ENCODE measurements around the gene INSYN2B.

INSYN2B gene

DNA sequence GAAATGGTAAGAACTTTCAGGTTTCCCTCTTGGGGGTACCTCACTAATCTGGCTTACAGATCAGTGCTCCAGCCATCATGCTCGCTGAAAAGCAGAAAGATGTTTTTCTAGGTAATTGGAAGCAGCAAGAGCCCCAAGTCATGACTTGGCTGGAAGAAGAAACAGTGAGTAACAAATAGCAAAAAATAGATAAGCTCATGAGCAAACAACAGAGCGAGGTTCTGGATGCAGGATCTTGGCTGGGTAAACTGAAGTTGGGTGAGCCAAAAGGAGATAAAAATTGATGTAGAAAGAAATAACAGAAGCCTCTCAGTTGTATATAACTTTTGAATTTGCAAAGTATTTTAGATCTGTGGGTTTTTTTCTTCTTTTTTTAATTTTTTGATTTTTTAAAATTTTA lies 110.1 kb downstream of the INSYN2B start:
- no peak for DNase-seq
- Mint-ChIP-seq H3K27me3 (no peaks in the 10 kb centered on the region), H3K27ac (no peak overlapping the region), H3K4me3 (no peak overlapping the region), H3K9me3 (no peaks in the 10 kb centered on the region), H3K4me1 (peaks cover 17% of the 10 kb centered on the region)
- no peak for ATAC-seq

GRCh38 chr5:169869066-169869465 lies 111.2 kb downstream of the INSYN2B start:
- ATAC-seq (no peak), DNase-seq (no peak)
- Mint-ChIP-seq H3K27me3 (no peaks in the 10 kb centered on the region), H3K4me1 (peaks cover 18% of the 10 kb centered on the region), H3K4me3 (no peak overlapping the region), H3K27ac (peak overlapping the region in 1 of 2 donors; percentile 89), H3K9me3 (no peaks in the 10 kb centered on the region)

GRCh38 chr5:169867347-169867746 lies 112.9 kb downstream of the INSYN2B start:
- no peak for DNase-seq
- Mint-ChIP-seq H3K27me3 (no peaks in the 10 kb centered on the region), H3K27ac (no peak overlapping the region), H3K9me3 (no peaks in the 10 kb centered on the region), H3K4me1 (peaks cover 18% of the 10 kb centered on the region), H3K4me3 (no peak overlapping the region)
- no peak for ATAC-seq

DNA sequence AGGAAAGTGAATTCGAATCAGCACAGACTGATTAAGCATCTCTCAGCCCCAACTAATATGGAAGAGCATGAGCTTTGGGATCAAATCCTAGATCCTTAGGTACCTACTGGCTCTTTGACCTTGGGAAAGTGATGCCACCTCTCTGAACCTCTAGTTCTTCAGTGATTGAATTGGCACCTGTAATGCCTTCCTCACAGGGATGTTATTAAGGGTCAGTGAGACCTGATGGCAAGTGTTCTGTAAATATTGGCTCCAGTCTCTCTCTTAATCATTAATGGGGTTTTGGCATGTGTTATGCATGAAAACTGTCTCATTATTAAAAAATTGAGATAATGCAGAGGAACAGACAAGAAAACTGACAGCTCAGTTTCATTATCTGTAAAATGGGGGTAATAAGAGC lies 115.8 kb downstream of the INSYN2B start:
- Mint-ChIP-seq H3K27me3 (no peaks in the 10 kb centered on the region), H3K9me3 (no peaks in the 10 kb centered on the region), H3K4me1 (peaks cover 22% of the 10 kb centered on the region), H3K27ac (peak overlapping the region in 1 of 2 donors; percentile 49), H3K4me3 (no peak overlapping the region)
- DNase-seq = no peak
- ATAC-seq = no peak

- no peak for ATAC-seq
- Mint-ChIP-seq H3K27me3 (no peaks in the 10 kb centered on the region), H3K4me3 (no peak overlapping the region), H3K9me3 (no peaks in the 10 kb centered on the region), H3K27ac (no peak overlapping the region), H3K4me1 (peaks cover 30% of the 10 kb centered on the region)
- DNase-seq = no peak
Measured at GRCh38 chr5:169862391-169862811, 117.9 kb downstream of the INSYN2B start.

DNA sequence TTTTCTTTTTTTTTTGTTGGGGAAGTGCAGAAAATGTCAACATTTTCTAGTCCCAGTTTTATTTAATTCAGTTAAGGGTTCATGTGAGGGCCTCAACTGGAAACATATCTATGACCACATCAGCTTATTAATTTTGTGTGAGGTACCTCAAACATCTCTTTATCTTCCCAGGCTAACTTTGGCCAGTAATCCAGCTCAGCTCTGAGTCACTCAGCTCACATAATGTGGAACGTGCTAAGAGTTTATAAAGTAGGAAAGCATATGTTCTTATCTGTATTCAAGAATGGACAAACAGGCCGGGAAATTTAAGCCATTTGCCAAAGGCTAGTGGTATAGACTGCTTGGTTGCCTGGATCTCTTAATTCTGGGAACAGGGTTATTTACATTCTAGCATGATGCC lies 118.4 kb downstream of the INSYN2B start:
- Mint-ChIP-seq H3K27ac (no peak overlapping the region), H3K9me3 (no peaks in the 10 kb centered on the region), H3K4me1 (peaks cover 30% of the 10 kb centered on the region), H3K27me3 (no peaks in the 10 kb centered on the region), H3K4me3 (no peak overlapping the region)
- DNase-seq (no peak), ATAC-seq (no peak)

DNA sequence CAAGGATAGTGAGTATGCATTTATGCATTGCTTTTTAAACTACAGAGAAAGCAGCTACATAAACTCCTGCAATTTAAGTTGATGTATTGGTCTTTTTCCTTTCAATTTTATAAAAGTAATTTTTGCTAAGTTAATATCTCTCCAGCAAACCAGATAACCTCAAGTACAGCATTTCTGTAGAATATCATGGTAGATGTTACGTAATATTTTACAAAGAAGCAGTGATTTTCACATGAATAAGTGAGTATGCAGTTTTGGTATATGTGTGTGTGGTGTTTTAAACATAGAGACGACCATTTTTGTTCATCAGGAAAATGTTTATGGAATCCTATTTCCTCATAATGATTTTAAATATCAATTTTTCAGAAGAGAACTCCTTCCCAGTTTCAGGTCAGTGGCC lies 118.9 kb downstream of the INSYN2B start:
- H3K4me1 Mint-ChIP-seq = peaks cover 30% of the 10 kb centered on the region
- DNase-seq (no peak), ATAC-seq (no peak)
- no peak overlapping the region for H3K27ac Mint-ChIP-seq
- H3K27me3 Mint-ChIP-seq = no peaks in the 10 kb centered on the region
- no peak overlapping the region for H3K4me3 Mint-ChIP-seq
- H3K9me3 Mint-ChIP-seq = no peaks in the 10 kb centered on the region

- Mint-ChIP-seq H3K9me3 (peaks cover 2% of the 10 kb centered on the region in 2 donors), H3K27ac (no peak overlapping the region), H3K4me3 (no peak overlapping the region), H3K4me1 (peaks cover 25% of the 10 kb centered on the region), H3K27me3 (no peaks in the 10 kb centered on the region)
- DNase-seq = no peak
- no peak for ATAC-seq
Measured at GRCh38 chr5:169860585-169860984, 119.7 kb downstream of the INSYN2B start.

DNA sequence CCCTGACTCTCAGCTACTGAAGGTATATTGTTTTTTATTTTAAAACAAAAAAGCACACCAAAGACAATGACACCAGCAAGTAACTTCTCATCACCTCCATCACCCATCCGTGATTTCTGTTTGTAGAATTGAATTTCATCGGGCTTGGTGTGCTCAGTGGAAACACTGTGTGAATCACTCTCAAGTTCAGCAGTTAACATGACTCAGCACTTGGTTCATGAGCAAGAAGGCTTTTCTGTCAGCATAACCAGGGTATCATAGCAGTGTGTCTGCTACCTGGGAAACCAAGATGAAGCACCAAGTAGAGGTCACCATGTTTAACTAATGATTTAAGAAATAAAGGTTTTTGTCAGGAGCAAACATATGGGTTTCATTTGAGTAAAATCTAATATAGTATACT lies 123.7 kb downstream of the INSYN2B start:
- Mint-ChIP-seq H3K9me3 (peaks cover 14 to 28% of the 10 kb centered on the region in 2 donors), H3K4me1 (peaks cover 35% of the 10 kb centered on the region), H3K27me3 (no peaks in the 10 kb centered on the region), H3K4me3 (no peak overlapping the region), H3K27ac (no peak overlapping the region)
- DNase-seq (no peak), ATAC-seq (peak; percentile 57)

DNA sequence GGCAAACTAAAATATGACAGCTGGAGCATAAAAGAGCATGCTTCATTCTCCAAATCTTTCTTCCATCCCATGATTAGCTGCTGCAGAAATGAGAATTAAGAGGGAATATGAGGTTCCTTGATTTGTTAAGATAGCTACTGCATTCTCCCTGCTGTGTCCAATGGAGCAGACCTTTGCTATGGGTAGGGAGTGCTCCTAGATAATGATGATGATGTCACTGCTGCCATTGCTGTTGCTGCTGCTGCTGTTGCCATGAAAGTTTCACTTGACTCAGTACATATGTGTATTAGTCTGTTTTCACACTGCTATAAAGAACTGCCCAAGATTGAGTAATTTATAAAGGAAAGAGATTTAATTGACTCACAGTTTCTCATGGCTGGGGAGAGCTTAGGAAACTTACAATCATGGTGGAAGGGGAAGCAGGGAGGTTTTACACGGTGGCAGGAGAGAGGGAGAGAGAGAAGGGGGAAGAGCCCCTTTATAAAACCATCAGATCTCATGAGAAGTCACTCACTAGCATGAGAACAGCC lies 128.9 kb downstream of the INSYN2B start:
- Mint-ChIP-seq H3K4me1 (peaks cover 18% of the 10 kb centered on the region), H3K27ac (peak overlapping the region in 1 of 2 donors; percentile 48), H3K4me3 (no peak overlapping the region), H3K27me3 (no peaks in the 10 kb centered on the region), H3K9me3 (peaks cover 32 to 50% of the 10 kb centered on the region in 2 donors)
- no peak for ATAC-seq
- no peak for DNase-seq

GRCh38 chr5:169850409-169850808 lies 129.9 kb downstream of the INSYN2B start:
- ATAC-seq = no peak
- no peak overlapping the region for H3K27ac Mint-ChIP-seq

GRCh38 chr5:169848792-169849191 lies 131.5 kb downstream of the INSYN2B start:
- ATAC-seq = no peak
- Mint-ChIP-seq H3K4me3 (no peak overlapping the region), H3K9me3 (peaks cover 27 to 40% of the 10 kb centered on the region in 2 donors), H3K27ac (peak overlapping the region in 1 of 2 donors; percentile 13), H3K27me3 (no peaks in the 10 kb centered on the region), H3K4me1 (peaks cover 23% of the 10 kb centered on the region)
- no peak for DNase-seq

More at GRCh38 chr5:169850409-169850808, 129.9 kb downstream of the INSYN2B start:
- Mint-ChIP-seq H3K4me1 (peaks cover 15% of the 10 kb centered on the region), H3K9me3 (peaks cover 28 to 46% of the 10 kb centered on the region in 2 donors), H3K27me3 (no peaks in the 10 kb centered on the region), H3K4me3 (no peak overlapping the region)
- DNase-seq = no peak

DNA sequence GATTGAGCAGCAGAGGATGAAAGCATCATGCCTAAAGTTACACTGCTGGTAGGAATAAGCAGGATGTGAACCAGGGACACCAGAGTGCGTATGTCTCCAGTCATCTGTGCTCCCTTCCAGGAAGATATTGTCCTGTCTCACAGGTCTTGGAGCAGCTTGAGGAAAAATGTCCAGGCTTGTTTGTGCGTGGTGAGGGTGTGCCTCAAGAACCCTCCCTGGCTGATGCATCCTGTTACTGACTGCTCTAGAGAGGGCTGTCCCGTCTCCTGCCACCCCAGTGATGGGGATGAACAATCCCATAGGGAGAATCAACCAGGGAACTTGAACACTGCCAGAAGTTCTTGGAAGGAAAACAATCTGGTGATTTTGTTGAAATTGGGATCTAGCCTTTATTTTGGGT lies 132.0 kb downstream of the INSYN2B start:
- no peak overlapping the region for H3K27ac Mint-ChIP-seq
- H3K27me3 Mint-ChIP-seq = no peaks in the 10 kb centered on the region
- peaks cover 22% of the 10 kb centered on the region for H3K4me1 Mint-ChIP-seq
- no peak for DNase-seq
- H3K9me3 Mint-ChIP-seq = peaks cover 27 to 39% of the 10 kb centered on the region in 2 donors
- ATAC-seq = no peak
- H3K4me3 Mint-ChIP-seq = no peak overlapping the region

DNA sequence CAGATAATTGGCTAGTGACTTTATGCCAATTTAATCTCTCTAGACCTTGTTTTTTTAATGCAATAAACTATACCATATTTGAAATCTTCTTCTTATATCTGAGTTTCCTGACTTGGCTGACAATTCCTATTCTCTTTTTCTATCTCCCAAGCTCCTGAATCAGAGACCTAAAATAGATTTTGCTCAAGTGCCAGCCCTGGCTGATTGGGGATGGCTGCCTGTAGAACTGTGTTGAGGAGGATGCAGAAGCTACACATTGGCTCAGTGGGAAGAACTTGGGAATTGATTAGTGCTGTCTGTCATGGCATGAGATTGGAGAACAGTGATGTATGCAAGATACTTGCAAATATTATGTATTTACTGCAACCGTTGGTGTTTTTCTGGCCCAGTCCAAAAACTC lies 132.8 kb downstream of the INSYN2B start:
- peaks cover 23 to 32% of the 10 kb centered on the region in 2 donors for H3K9me3 Mint-ChIP-seq
- no peak overlapping the region for H3K4me3 Mint-ChIP-seq
- DNase-seq (no peak), ATAC-seq (no peak)
- H3K4me1 Mint-ChIP-seq = peaks cover 14% of the 10 kb centered on the region
- no peaks in the 10 kb centered on the region for H3K27me3 Mint-ChIP-seq
- H3K27ac Mint-ChIP-seq = no peak overlapping the region

- Mint-ChIP-seq H3K27ac (no peak overlapping the region), H3K9me3 (no peaks in the 10 kb centered on the region), H3K27me3 (no peaks in the 10 kb centered on the region), H3K4me1 (peaks cover 20% of the 10 kb centered on the region), H3K4me3 (no peak overlapping the region)
- ATAC-seq = no peak
- no peak for DNase-seq
Measured at GRCh38 chr5:169842699-169843098, 137.6 kb downstream of the INSYN2B start.

DNA sequence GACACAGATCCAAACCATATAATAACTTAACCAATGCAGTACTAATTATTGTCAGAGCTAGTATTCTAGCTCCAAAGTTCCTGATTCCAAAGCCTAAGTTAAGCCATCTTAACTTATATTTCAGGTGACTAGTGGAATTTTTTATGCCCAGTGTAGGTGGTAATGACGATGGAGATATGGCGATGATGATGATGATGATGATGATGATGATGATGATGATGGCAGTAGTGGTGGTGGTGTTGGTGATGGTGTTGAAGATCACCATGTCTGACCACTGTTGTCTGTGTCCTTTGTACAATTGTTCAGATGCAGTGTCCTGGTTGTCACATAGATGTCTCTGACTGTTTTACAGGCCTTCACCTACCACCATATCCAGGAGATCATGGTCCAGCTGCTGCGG lies 139.9 kb downstream of the INSYN2B start:
- no peak overlapping the region for H3K4me3 Mint-ChIP-seq
- ATAC-seq (no peak), DNase-seq (no peak)
- H3K9me3 Mint-ChIP-seq = no peaks in the 10 kb centered on the region
- H3K4me1 Mint-ChIP-seq = peaks cover 18% of the 10 kb centered on the region
- no peaks in the 10 kb centered on the region for H3K27me3 Mint-ChIP-seq
- H3K27ac Mint-ChIP-seq = no peak overlapping the region

GRCh38 chr5:169838688-169839087 lies 141.6 kb downstream of the INSYN2B start:
- Mint-ChIP-seq H3K27me3 (no peaks in the 10 kb centered on the region), H3K27ac (no peak overlapping the region)
- peak; percentile 74 for ATAC-seq

More at GRCh38 chr5:169838688-169839087, 141.6 kb downstream of the INSYN2B start:
- Mint-ChIP-seq H3K4me3 (no peak overlapping the region), H3K9me3 (no peaks in the 10 kb centered on the region), H3K4me1 (peaks cover 8% of the 10 kb centered on the region)
- DNase-seq = no peak

All from stimulated activated naive CD8-positive, alpha-beta T cell treated with anti-CD3 and anti-CD28 coated beads, Interleukin-15, amount 100 ng/mL, for 72 hours (primary cell).